HG03060 (cell line): ENCODE measurements around the gene LYSMD2.
A peak's percentile ranks its signal among the peaks of the same experiment; 100 is the strongest.

Experiments used
- ATAC-seq: cut with Tn5 transposase; IDR thresholded peaks from one replicate; pipeline ENCODE4 v1.9.1; 2021; ENCODE audit warnings: low read depth, moderate number of reproducible peaks; ENCODE audit not compliant: unreplicated experiment

Gene LYSMD2

GRCh38 chr15:51752888-51753287 is 15.4 kb upstream of the LYSMD2 start:
- ATAC-seq: no peak

- ATAC-seq: no peak
Observed at GRCh38 chr15:51751697-51752683, 14.5 kb upstream of the LYSMD2 start.

- no peak for ATAC-seq
Observed at GRCh38 chr15:51750792-51751696, 13.6 kb upstream of the LYSMD2 start, which contains the start of gene TMOD2. Gene TMOD2, plus strand, starts transcription at chr15:51751597. Its CDS starts 14,845 bp downstream, at chr15:51766442.

- no peak for ATAC-seq
Observed at GRCh38 chr15:51750186-51750585, 12.7 kb upstream of the LYSMD2 start.

GRCh38 chr15:51749307-51749706 is 11.9 kb upstream of the LYSMD2 start:
- ATAC-seq: no peak

- ATAC-seq: no peak
Observed at GRCh38 chr15:51739061-51739712, 1.7 kb upstream of the LYSMD2 start.

- no peak for ATAC-seq
Observed at GRCh38 chr15:51738553-51738952, 1.1 kb upstream of the LYSMD2 start.

- no peak for ATAC-seq
Observed at GRCh38 chr15:51736751-51737521, 519 bp downstream of the LYSMD2 start.

- no peak for ATAC-seq
Observed at GRCh38 chr15:51736069-51736468, 1.4 kb downstream of the LYSMD2 start.

- ATAC-seq: no peak
Observed at GRCh38 chr15:51735228-51736010, 2.0 kb downstream of the LYSMD2 start.

GRCh38 chr15:51732646-51733045 is 4.8 kb downstream of the LYSMD2 start:
- ATAC-seq: no peak

- ATAC-seq: peak; percentile 47
Observed at GRCh38 chr15:51731549-51732267, 5.7 kb downstream of the LYSMD2 start.

- ATAC-seq: no peak
Observed at GRCh38 chr15:51727141-51727897, 10.1 kb downstream of the LYSMD2 start.

GRCh38 chr15:51726302-51727073 is 11.0 kb downstream of the LYSMD2 start:
- ATAC-seq: peak; percentile 79

GRCh38 chr15:51724673-51725072 is 12.8 kb downstream of the LYSMD2 start:
- no peak for ATAC-seq

GRCh38 chr15:51724199-51724598 is 13.3 kb downstream of the LYSMD2 start:
- no peak for ATAC-seq
